K562 (cell line): ENCODE results near the gene PAQR6. TPM values are rescaled to one million over a fixed set of nuclear protein-coding genes. Genes with fewer than 3 reads are reported as not detected.

Source experiments
- ATAC-seq: fragments of 200-7000 bp; cut with Tn5 transposase; 3 replicates; pipeline ENCODE4 v1.9.1; 2020; ENCODE audit warnings: moderate library complexity
- BruUV-seq: library from RNA; stranded (reverse); fragments of 400-500 nt; replicated peaks from 2 replicates; lab custom pipeline; 2021; lab: Mats Ljungman, UMichigan
- CTCF ChIA-PET: fragments of 300-600 bp; formaldehyde crosslinking; extraction: SDS; loops from one replicate; lab custom pipeline; 2021; ENCODE audit warnings: low intra/inter-chr PET ratio; lab: Yijun Ruan, JAX
- POLR2A ChIA-PET: fragments of 300-600, 350-650 bp; sonication (Branson Sonifier 250); formaldehyde crosslinking; extraction: SDS; loops from one replicate; lab custom pipeline; 2021; ENCODE audit warnings: antibody characterized with exemption, inconsistent platforms; lab: Yijun Ruan, JAX
- DNase-seq, 4 experiments: peaks; one replicate each; pipeline versions ENCODE4 v3.0.0 to v3.0.0-alpha.2; 2011 to 2018; ENCODE audit warnings: low spot score in 3 of 4, mixed read lengths in 3 of 4; ENCODE audit errors: extremely low read depth in 1 of 4
- FAIRE-seq: peaks from 2 replicates; lab custom pipeline; 2011; peaks lifted over from hg19 to GRCh38; lab: Jason Lieb, UNC
- H2AFZ ChIP-seq: 2 replicates; pipeline ENCODE4 v1.6.0; 2011; ENCODE audit warnings: low read depth, low read length, control low read depth, inconsistent platforms
- H3K27ac ChIP-seq: fragments of 200-600 bp; 3 replicates; pipeline ENCODE4 v1.8.0; 2011; ENCODE audit warnings: low read depth, mild to moderate bottlenecking, control low read depth, inconsistent platforms, low read length, moderate library complexity, mixed read lengths; ENCODE audit errors: extremely low read depth
- H3K27me3 ChIP-seq, 2 experiments: fragments of 300-600 bp in 1 of 2; 2 replicates in 1 of 2; 3 replicates in 1 of 2; pipeline versions ENCODE4 v1.6.0 to v1.8.0; 2011; ENCODE audit warnings: inconsistent platforms in 2 of 2, low read length in 2 of 2, mild to moderate bottlenecking in 1 of 2, mixed read lengths in 1 of 2, moderate library complexity in 1 of 2; ENCODE audit not compliant: control insufficient read depth in 2 of 2, insufficient read depth in 2 of 2
- H3K36me3 ChIP-seq: fragments of 300-600 bp; 3 replicates; pipeline ENCODE4 v1.8.0; 2011; ENCODE audit warnings: mild to moderate bottlenecking, low read length, inconsistent platforms; ENCODE audit not compliant: control insufficient read depth, insufficient read depth
- H3K4me1 ChIP-seq, 2 experiments: fragments of 200-600 bp in 1 of 2; replicated peaks in 1 of 2; 2 replicates in 1 of 2; 3 replicates in 1 of 2; pipeline versions ENCODE4 v1.5.1 to v1.8.0; 2011; ENCODE audit warnings: inconsistent platforms in 2 of 2, low read length in 2 of 2, mild to moderate bottlenecking in 1 of 2, mixed read lengths in 1 of 2, moderate library complexity in 1 of 2; ENCODE audit not compliant: control insufficient read depth in 2 of 2, insufficient read depth in 2 of 2
- H3K4me2 ChIP-seq: 2 replicates; pipeline ENCODE4 v1.6.1; 2011; ENCODE audit warnings: low read length, control low read depth, inconsistent platforms, mixed read lengths; ENCODE audit not compliant: insufficient read depth
- H3K4me3 ChIP-seq: fragments of 200-600 bp; sonication (generic), shearing (Covaris generic); 2 replicates; pipeline ENCODE4 v1.5.1; 2016; ENCODE audit warnings: control low read depth, inconsistent platforms
- H3K79me2 ChIP-seq: fragments of 200-600 bp; 3 replicates; pipeline ENCODE4 v1.8.0; 2011; ENCODE audit warnings: low read length, inconsistent platforms; ENCODE audit not compliant: control insufficient read depth, insufficient read depth
- H3K9ac ChIP-seq, 2 experiments: 2 replicates each; pipeline versions ENCODE4 v1.6.0 to v1.6.1; 2011; ENCODE audit warnings: low read depth in 2 of 2, low read length in 2 of 2, control low read depth in 1 of 2, inconsistent platforms in 1 of 2, mild to moderate bottlenecking in 1 of 2, mixed read lengths in 1 of 2; ENCODE audit not compliant: insufficient read depth in 1 of 2
- H3K9me1 ChIP-seq: one replicate; pipeline ENCODE4 v1.6.0; 2011; ENCODE audit warnings: inconsistent platforms, mild to moderate bottlenecking, low read length, moderate library complexity; ENCODE audit not compliant: control insufficient read depth, insufficient read depth
- H3K9me3 ChIP-seq: replicated peaks from 2 replicates; pipeline ENCODE4 v1.5.1; 2011; ENCODE audit warnings: low read depth, low read length, inconsistent platforms; ENCODE audit not compliant: control insufficient read depth, insufficient read depth
- H4K20me1 ChIP-seq: replicated peaks from 2 replicates; pipeline ENCODE4 v1.6.1; 2011; ENCODE audit warnings: low read length, inconsistent platforms, mixed read lengths; ENCODE audit not compliant: control insufficient read depth, insufficient read depth
- MYC ChIP-seq, 2 experiments: fragments of 250-450 bp in 1 of 2; sonication (Bioruptor Pico) in 1 of 2; IDR thresholded peaks; 2 replicates each; pipeline versions ENCODE4 v1.5.1 to v1.6.1; 2012 to 2021; ENCODE audit warnings: low read depth in 2 of 2, borderline replicate concordance in 1 of 2, improper control_type of control experiment in 1 of 2, low read length in 1 of 2, mild to moderate bottlenecking in 1 of 2, moderate library complexity in 1 of 2
- POLR2A ChIP-seq: fragments of 450-650 bp; conservative IDR thresholded peaks from 2 replicates; pipeline ENCODE4 v1.6.1; 2016
- WGBS: fragments of 100-300 bp; shearing (Covaris generic); methylation state at CpG from one replicate; pipeline ENCODE4 v1.1.6; 2016; ENCODE audit warnings: low coverage, mixed read lengths; ENCODE audit not compliant: insufficient coverage; ENCODE audit errors: missing lambda C conversion rate; 5-methylcytosine and 5-hydroxymethylcytosine counted together
- in situ Hi-C: fragments of 300-500 bp; cut with MboI; formaldehyde crosslinking; loops from 4 replicates; pipeline ENCODE4 v1.15.0; 2018; ENCODE audit warnings: inconsistent platforms, mixed read lengths
- intact Hi-C: fragments of 100-400 bp; cut with micrococcal nuclease; formaldehyde crosslinking; loops from 2 replicates; pipeline ENCODE4 v1.14.2; 2022
- polyA plus RNA-seq, 8 experiments: library from polyadenylated mRNA; depleted of rRNA in 4 of 8; stranded (reverse) in 5 of 8; unstranded in 3 of 8; fragments of >200 nt; fragmentation: Nextera tagmentation in 2 of 8; fragmentation: Illumina TruSeq in 1 of 8; extraction: Ambion mirVana in 2 of 8; extraction: Trizol in 1 of 8; gene quantifications; 2 replicates each; pipeline versions ENCODE4 v1.2.1 to v1.2.3, GENCODE V29; 2011 to 2014; ENCODE audit warnings: inconsistent platforms in 1 of 8, missing spikeins in 1 of 8
- total RNA-seq, 7 experiments: library from RNA; depleted of rRNA in 6 of 7; stranded (reverse); fragments of >200 nt in 6 of 7; fragmentation: Illumina TruSeq in 2 of 7; extraction: Trizol in 2 of 7; gene quantifications; 2 replicates each; pipeline versions ENCODE4 v1.2.1 to v1.2.3, GENCODE V29; 2011 to 2021; ENCODE audit warnings: low replicate concordance in 1 of 7
- TF ChIP-seq, protein P1 (sequence below): fragments of 250-450 bp; sonication (Bioruptor Pico); IDR thresholded peaks from 2 replicates; pipeline ENCODE4 v1.4.0; 2020

The PAQR6 gene
- total and polyA plus RNA-seq, 9 of the 15 experiments (the other 6 are each of a cell fraction or from before 2014, with no cell fraction given) = 0.07 to 1.8 (median 0.62) TPM

DNA sequence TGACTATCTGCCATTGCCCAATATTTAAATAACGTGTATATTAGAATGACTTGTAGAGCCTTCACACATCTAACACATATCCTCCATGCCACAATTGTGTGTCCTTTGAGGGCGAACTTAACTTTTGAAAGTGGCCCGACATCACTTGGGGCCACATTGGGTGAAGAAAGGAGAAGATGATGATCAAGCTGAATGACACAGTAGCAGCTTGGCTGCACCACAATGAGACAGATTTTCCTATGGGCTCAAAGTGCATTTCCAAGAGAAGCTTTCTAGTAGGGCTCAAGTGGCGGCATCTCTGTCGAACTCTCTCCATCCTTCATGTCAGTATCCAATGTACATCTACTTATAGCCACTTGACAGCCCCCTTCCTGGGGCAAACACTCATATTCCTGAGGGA, 9.6 kb downstream of the PAQR6 start:
- peaks cover 3% of the 10 kb centered on the region for H3K9me1 ChIP-seq
- no TSS peak for BruUV-seq
- ATAC-seq = no peak
- no peaks in the 10 kb centered on the region for H3K9me3 ChIP-seq
- no peak overlapping the region for H3K4me2 ChIP-seq
- peaks cover 0 to 19% of the 10 kb centered on the region in 2 experiments; a peak in 3 of 5 replicates for H3K4me1 ChIP-seq
- no peak overlapping the region for H3K27ac ChIP-seq
- H3K36me3 ChIP-seq = peaks cover 47% of the 10 kb centered on the region; the same call in 2 of the 3 replicates
- in situ Hi-C loops (no loop called here), intact Hi-C loops (no loop called here)
- H3K27me3 ChIP-seq = no peaks in the 10 kb centered on the region
- no peaks in the 10 kb centered on the region; the same call in 1 of the 2 replicates for H4K20me1 ChIP-seq
- WGBS = 74% methylated on average over 5 of the region's 5 CpGs
- no peak overlapping the region for H3K9ac ChIP-seq
- TF ChIP-seq POLR2A = no peak
- TF ChIP-seq MYC (IDR thresholded peaks at IDR 0.05; ENCODE audit: low read depth, low read length) = no peak
- TF ChIP-seq MYC (CRISPR knock-in tag; IDR thresholded peaks at IDR 0.05; ENCODE audit: borderline replicate concordance, low read depth) = no peak
- TF ChIP-seq, protein P1, sequence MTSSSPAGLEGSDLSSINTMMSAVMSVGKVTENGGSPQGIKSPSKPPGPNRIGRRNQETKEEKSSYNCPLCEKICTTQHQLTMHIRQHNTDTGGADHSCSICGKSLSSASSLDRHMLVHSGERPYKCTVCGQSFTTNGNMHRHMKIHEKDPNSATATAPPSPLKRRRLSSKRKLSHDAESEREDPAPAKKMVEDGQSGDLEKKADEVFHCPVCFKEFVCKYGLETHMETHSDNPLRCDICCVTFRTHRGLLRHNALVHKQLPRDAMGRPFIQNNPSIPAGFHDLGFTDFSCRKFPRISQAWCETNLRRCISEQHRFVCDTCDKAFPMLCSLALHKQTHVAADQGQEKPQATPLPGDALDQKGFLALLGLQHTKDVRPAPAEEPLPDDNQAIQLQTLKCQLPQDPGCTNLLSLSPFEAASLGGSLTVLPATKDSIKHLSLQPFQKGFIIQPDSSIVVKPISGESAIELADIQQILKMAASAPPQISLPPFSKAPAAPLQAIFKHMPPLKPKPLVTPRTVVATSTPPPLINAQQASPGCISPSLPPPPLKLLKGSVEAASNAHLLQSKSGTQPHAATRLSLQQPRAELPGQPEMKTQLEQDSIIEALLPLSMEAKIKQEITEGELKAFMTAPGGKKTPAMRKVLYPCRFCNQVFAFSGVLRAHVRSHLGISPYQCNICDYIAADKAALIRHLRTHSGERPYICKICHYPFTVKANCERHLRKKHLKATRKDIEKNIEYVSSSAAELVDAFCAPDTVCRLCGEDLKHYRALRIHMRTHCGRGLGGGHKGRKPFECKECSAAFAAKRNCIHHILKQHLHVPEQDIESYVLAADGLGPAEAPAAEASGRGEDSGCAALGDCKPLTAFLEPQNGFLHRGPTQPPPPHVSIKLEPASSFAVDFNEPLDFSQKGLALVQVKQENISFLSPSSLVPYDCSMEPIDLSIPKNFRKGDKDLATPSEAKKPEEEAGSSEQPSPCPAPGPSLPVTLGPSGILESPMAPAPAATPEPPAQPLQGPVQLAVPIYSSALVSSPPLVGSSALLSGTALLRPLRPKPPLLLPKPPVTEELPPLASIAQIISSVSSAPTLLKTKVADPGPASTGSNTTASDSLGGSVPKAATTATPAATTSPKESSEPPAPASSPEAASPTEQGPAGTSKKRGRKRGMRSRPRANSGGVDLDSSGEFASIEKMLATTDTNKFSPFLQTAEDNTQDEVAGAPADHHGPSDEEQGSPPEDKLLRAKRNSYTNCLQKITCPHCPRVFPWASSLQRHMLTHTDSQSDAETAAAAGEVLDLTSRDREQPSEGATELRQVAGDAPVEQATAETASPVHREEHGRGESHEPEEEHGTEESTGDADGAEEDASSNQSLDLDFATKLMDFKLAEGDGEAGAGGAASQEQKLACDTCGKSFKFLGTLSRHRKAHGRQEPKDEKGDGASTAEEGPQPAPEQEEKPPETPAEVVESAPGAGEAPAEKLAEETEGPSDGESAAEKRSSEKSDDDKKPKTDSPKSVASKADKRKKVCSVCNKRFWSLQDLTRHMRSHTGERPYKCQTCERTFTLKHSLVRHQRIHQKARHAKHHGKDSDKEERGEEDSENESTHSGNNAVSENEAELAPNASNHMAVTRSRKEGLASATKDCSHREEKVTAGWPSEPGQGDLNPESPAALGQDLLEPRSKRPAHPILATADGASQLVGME (CRISPR knock-in tag) = no peak
- no peak for FAIRE-seq
- H3K79me2 ChIP-seq = no peaks in the 10 kb centered on the region
- POLR2A ChIA-PET = interaction anchor here (0.6 to 1.1 kb wide), 2 partner anchors 11 to 24 kb away, joined by 4 to 5 read pairs; no protein-coding TSS in a partner anchor
- no peak overlapping the region for H2AFZ ChIP-seq
- no peak overlapping the region for H3K4me3 ChIP-seq
- CTCF ChIA-PET = no interaction called here
- DNase-seq = no peak
